Gastrocnemius medialis (tissue), 4 donors: ENCODE data around the gene FBXL5. TPM values are rescaled to one million over a fixed set of nuclear protein-coding genes. Genes with fewer than 3 reads are reported as not detected.

Experiments used
- ATAC-seq, 2 donors: fragments of 150-250 bp; one replicate each; pipeline ENCODE4 v1.9.1; 2016
- DNase-seq, 2 donors: peaks; one replicate each; pipeline ENCODE4 v3.0.0-alpha.2; 2019
- H3K27ac ChIP-seq, 4 donors: fragments of 200-600 bp; sonication (generic); 1 replicate in 1 of 4; 2 replicates in 3 of 4; pipeline ENCODE4 v1.5.1; 2016 to 2018; ENCODE audit warnings: mild to moderate bottlenecking in 2 of 4, moderate library complexity in 1 of 4
- H3K27me3 ChIP-seq, 3 donors: fragments of 200-600 bp; sonication (generic) in 2 of 3; 1 replicate in 1 of 3; 2 replicates in 2 of 3; pipeline versions ENCODE4 v1.5.1 to v1.6.0; 2016 to 2019; ENCODE audit warnings: mild to moderate bottlenecking in 1 of 3, moderate library complexity in 1 of 3
- H3K36me3 ChIP-seq, 2 donors: fragments of 200-600 bp; sonication (generic) in 1 of 2; one replicate each; pipeline ENCODE4 v1.5.1; 2017 to 2018
- H3K4me1 ChIP-seq, 2 donors: fragments of 200-600 bp; sonication (generic) in 1 of 2; one replicate each; pipeline ENCODE4 v1.5.1; 2016 to 2017; ENCODE audit warnings: mild to moderate bottlenecking in 2 of 2
- H3K4me3 ChIP-seq, 4 donors: fragments of 200-600 bp; sonication (generic) in 3 of 4; 1 replicate in 1 of 4; 2 replicates in 3 of 4; pipeline ENCODE4 v1.5.1; 2016 to 2019; ENCODE audit warnings: mild to moderate bottlenecking in 2 of 4
- H3K9me3 ChIP-seq, 3 donors: fragments of 200-600 bp; sonication (generic) in 2 of 3; 1 replicate in 1 of 3; 2 replicates in 2 of 3; pipeline ENCODE4 v1.5.1; 2016 to 2019
- CTCF ChIP-seq, 5 experiments: fragments of 450-650 bp in 3 of 5; fragments of 200-600 bp in 2 of 5; sonication (generic) in 2 of 5; IDR thresholded peaks in 4 of 5; conservative IDR thresholded peaks in 1 of 5; 1 replicate in 4 of 5; 2 replicates in 1 of 5; pipeline ENCODE4 v1.5.1; 2016 to 2019; ENCODE audit warnings: antibody characterized with exemption in 5 of 5, mild to moderate bottlenecking in 3 of 5, moderate library complexity in 3 of 5
- POLR2A ChIP-seq, 2 donors: fragments of 450-650 bp; IDR thresholded peaks; one replicate each; pipeline ENCODE4 v1.6.1; 2017; ENCODE audit warnings: antibody characterized with exemption in 2 of 2, mild to moderate bottlenecking in 2 of 2, moderate library complexity in 2 of 2
- in situ Hi-C, 4 donors: fragments of 200-750 bp; cut with MboI; loops; one replicate each; pipeline versions ENCODE4 v1.15.0 to v1.8.0; 2017; ENCODE audit warnings: low sequenced_read_pairs in 4 of 4
- intact Hi-C: fragments of 100-400 bp; cut with DNase I; formaldehyde crosslinking; loops from one replicate; pipeline ENCODE4 v1.15.1; 2023; ENCODE audit warnings: low total_unique reads
- total RNA-seq, 4 donors: library from RNA; depleted of rRNA; stranded (reverse); fragments of >200 nt; gene quantifications; one replicate each; pipeline versions ENCODE4 v1.1.0 to v1.2.3, GENCODE V29; 2016

Gene FBXL5
- total RNA-seq, 4 donors from 2014 or later, result 81.7 to 106 (median 89.8) TPM

GRCh38 chr4:15654593-15655222 lies 449 bp downstream of the FBXL5 start:
- ATAC-seq (peak; percentile 68), DNase-seq (peak; percentile 19 to 39)
- Histone ChIP-seq H3K9me3 (no peaks in the 10 kb centered on the region), H3K27me3 (no peaks in the 10 kb centered on the region), H3K4me3 (peak overlapping the region; percentile 74 to 94 (median 83)), H3K27ac (peak overlapping the region; percentile 97 to 100 (median 98)), H3K4me1 (peaks cover 46 to 51% of the 10 kb centered on the region in 2 donors), H3K36me3 (no peaks in the 10 kb centered on the region)
- in situ Hi-C loops (loop anchor here in 3 of 4 donors (25.0 kb wide), 3 partner anchors 167 to 642 kb away; partner anchors contain the start of gene CPEB2 (in 1 of the 3)), intact Hi-C loops (loop anchor here (2.0 to 5.0 kb wide), 4 partner anchors 148 to 652 kb away; partner anchors contain the start of genes CPEB2 and TAPT1)
- TF ChIP-seq POLR2A (IDR thresholded peaks at IDR 0.05), result no peak
- TF ChIP-seq CTCF (IDR thresholded peaks at IDR 0.05 in 4 of 5, conservative IDR thresholded peaks at IDR 0.05 in 1 of 5), result no peak

- intact Hi-C loops, result loop anchor here (2.0 to 5.0 kb wide), 3 partner anchors 422 to 651 kb away; partner anchors contain the start of genes CPEB2 and TAPT1
- DNase-seq (no peak), ATAC-seq (no peak)
- in situ Hi-C loops, result loop anchor here in 3 of 4 donors (25.0 kb wide), 3 partner anchors 167 to 642 kb away; partner anchors contain the start of gene CPEB2 (in 1 of the 3)
- peak overlapping the region; percentile 97 to 100 (median 98) for H3K27ac ChIP-seq
- no peaks in the 10 kb centered on the region for H3K27me3 ChIP-seq
- TF ChIP-seq CTCF (IDR thresholded peaks at IDR 0.05 in 4 of 5, conservative IDR thresholded peaks at IDR 0.05 in 1 of 5), result no peak
- no peak for TF ChIP-seq POLR2A (IDR thresholded peaks at IDR 0.05)
- H3K9me3 ChIP-seq, result no peaks in the 10 kb centered on the region
- H3K4me1 ChIP-seq, result peaks cover 51 to 58% of the 10 kb centered on the region in 2 donors
- no peaks in the 10 kb centered on the region for H3K36me3 ChIP-seq
- peak overlapping the region; percentile 74 to 94 (median 83) for H3K4me3 ChIP-seq
These were observed 1.1 kb downstream of the FBXL5 start for GRCh38 chr4:15653864-15654592.

GRCh38 chr4:15653420-15653819 lies 1.7 kb downstream of the FBXL5 start:
- H3K4me1 ChIP-seq, result peaks cover 57 to 63% of the 10 kb centered on the region in 2 donors
- intact Hi-C loops, result loop anchor here (5.0 kb wide), 2 partner anchors 421 to 574 kb away; partner anchors contain the start of gene TAPT1
- ATAC-seq, result no peak

More at GRCh38 chr4:15653420-15653819, 1.7 kb downstream of the FBXL5 start:
- DNase-seq, result no peak
- peak overlapping the region; percentile 97 to 100 (median 98) for H3K27ac ChIP-seq
- no peaks in the 10 kb centered on the region for H3K36me3 ChIP-seq
- peak overlapping the region; percentile 74 to 94 (median 83) for H3K4me3 ChIP-seq
- H3K27me3 ChIP-seq, result no peaks in the 10 kb centered on the region
- H3K9me3 ChIP-seq, result no peaks in the 10 kb centered on the region
- in situ Hi-C loops, result loop anchor here in 3 of 4 donors (25.0 kb wide), 3 partner anchors 166 to 641 kb away; partner anchors contain the start of gene CPEB2 (in 1 of the 3)
- TF ChIP-seq CTCF (IDR thresholded peaks at IDR 0.05 in 4 of 5, conservative IDR thresholded peaks at IDR 0.05 in 1 of 5) (no peak), POLR2A (IDR thresholded peaks at IDR 0.05) (no peak)
